Astrocyte (in vitro differentiated cells and primary cell): ENCODE data around the gene TMEM178B.

Experiments
- EZH2 ChIP-seq: IDR thresholded peaks from 2 replicates; pipeline ENCODE4 v1.6.1; 2012; ENCODE audit warnings: mild to moderate bottlenecking, low read length, inconsistent platforms; ENCODE audit not compliant: insufficient read depth
- TF ChIP-seq, protein P1 (sequence below): IDR thresholded peaks from 2 replicates; pipeline ENCODE4 v1.5.1; 2011; ENCODE audit warnings: low read depth, mild to moderate bottlenecking, inconsistent platforms, low read length, moderate library complexity; ENCODE audit not compliant: insufficient read depth

DNA sequence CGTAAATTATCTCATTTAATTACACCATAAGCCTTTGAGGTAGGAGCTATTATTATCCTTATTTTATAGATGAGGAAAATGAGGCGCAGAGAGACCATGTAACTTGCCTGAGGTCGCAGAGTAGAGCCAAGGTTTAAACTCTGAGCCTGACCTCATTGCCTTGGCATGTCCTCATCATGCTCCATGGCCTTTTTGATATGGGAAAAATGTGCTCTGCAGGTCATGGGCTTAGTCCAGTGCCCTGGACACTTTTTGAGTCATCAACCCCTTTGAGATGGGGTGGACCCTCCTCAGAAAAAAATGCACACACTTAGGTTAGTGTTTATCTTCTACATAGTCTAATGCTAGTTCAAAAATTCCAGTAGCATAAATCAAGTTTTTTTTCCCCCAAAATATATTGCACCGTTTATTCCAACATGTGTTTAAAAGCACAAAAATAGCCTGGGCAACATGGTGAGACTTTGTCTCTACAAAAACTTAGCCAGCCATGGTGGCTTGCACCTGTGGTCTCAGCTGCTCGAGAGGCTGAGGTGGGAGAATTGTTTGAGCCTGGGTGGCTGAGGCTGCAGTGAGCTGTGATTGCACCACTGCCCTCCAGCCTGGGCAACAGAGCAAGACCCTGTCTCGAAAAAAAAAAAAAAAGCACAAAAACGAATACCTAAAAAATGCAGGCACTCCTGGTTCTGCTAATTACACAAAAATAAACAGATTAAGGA is 28.6 kb upstream of the TMEM178B start:
- TF ChIP-seq, protein P1, sequence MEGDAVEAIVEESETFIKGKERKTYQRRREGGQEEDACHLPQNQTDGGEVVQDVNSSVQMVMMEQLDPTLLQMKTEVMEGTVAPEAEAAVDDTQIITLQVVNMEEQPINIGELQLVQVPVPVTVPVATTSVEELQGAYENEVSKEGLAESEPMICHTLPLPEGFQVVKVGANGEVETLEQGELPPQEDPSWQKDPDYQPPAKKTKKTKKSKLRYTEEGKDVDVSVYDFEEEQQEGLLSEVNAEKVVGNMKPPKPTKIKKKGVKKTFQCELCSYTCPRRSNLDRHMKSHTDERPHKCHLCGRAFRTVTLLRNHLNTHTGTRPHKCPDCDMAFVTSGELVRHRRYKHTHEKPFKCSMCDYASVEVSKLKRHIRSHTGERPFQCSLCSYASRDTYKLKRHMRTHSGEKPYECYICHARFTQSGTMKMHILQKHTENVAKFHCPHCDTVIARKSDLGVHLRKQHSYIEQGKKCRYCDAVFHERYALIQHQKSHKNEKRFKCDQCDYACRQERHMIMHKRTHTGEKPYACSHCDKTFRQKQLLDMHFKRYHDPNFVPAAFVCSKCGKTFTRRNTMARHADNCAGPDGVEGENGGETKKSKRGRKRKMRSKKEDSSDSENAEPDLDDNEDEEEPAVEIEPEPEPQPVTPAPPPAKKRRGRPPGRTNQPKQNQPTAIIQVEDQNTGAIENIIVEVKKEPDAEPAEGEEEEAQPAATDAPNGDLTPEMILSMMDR, result no peak
- no peak for TF ChIP-seq EZH2
